ENCODE results near the gene TMEM273. TPM values are rescaled to one million over a fixed set of nuclear protein-coding genes. Genes with fewer than 3 reads are reported as not detected.

Gene TMEM273
- total and polyA plus RNA-seq, 2 donors (not counting 1 experiment from before 2014, with no cell fraction given), result 0.18 TPM; not detected in 1

GRCh38 chr10:49117376-49118070, 70.7 kb downstream of the TMEM273 start:
- no peak overlapping the region for H3K9ac ChIP-seq (ENCODE audit: insufficient read depth, low read length)
- peaks cover 6% of the 10 kb centered on the region for H3K27me3 ChIP-seq (ENCODE audit: control insufficient read depth, insufficient read depth, low read length)
- H3K27ac ChIP-seq (ENCODE audit: insufficient read depth, low read length), result no peak overlapping the region
- no peaks in the 10 kb centered on the region for H4K20me1 ChIP-seq (ENCODE audit: control insufficient read depth, extremely low read depth, insufficient read depth, low read length)
- H3K4me3 ChIP-seq (replicated peaks in 1 of 4; ENCODE audit: control extremely low read depth in 1 of 4, insufficient read depth in 1 of 4, low read depth in 3 of 4, low read length in 4 of 4), result no peak overlapping the region
- H2AFZ ChIP-seq (ENCODE audit: low read length), result no peak overlapping the region
- H3K4me2 ChIP-seq (ENCODE audit: extremely low read depth, insufficient read depth, low read length), result no peak overlapping the region
- TF ChIP-seq EZH2 (IDR thresholded peaks at IDR 0.05; ENCODE audit: low read length, missing control alignments), result no peak
- no peak for TF ChIP-seq CTCF (conservative IDR thresholded peaks at IDR 0.05 in 1 of 2, IDR thresholded peaks at IDR 0.05 in 1 of 2; ENCODE audit: low read depth in 1 of 2, low read length in 2 of 2)
- no peak for DNase-seq (ENCODE audit: low read depth in 2 of 2)
- H3K4me1 ChIP-seq (ENCODE audit: control insufficient read depth, extremely low read depth, insufficient read depth, low read length), result no peaks in the 10 kb centered on the region
- no peaks in the 10 kb centered on the region for H3K36me3 ChIP-seq (ENCODE audit: control insufficient read depth, insufficient read depth, low read length)
- no peaks in the 10 kb centered on the region for H3K9me3 ChIP-seq (ENCODE audit: control insufficient read depth, insufficient read depth, low read depth, low read length)
- H3K79me2 ChIP-seq (ENCODE audit: control insufficient read depth, insufficient read depth, low read length), result no peaks in the 10 kb centered on the region

- no peaks in the 10 kb centered on the region for H3K36me3 ChIP-seq (ENCODE audit: control insufficient read depth, insufficient read depth, low read length)
- H3K4me2 ChIP-seq (ENCODE audit: extremely low read depth, insufficient read depth, low read length), result no peak overlapping the region
- H3K4me3 ChIP-seq (replicated peaks in 1 of 4; ENCODE audit: control extremely low read depth in 1 of 4, insufficient read depth in 1 of 4, low read depth in 3 of 4, low read length in 4 of 4), result no peak overlapping the region
- TF ChIP-seq CTCF (conservative IDR thresholded peaks at IDR 0.05 in 1 of 2, IDR thresholded peaks at IDR 0.05 in 1 of 2; ENCODE audit: low read depth in 1 of 2, low read length in 2 of 2) (no peak), EZH2 (IDR thresholded peaks at IDR 0.05; ENCODE audit: low read length, missing control alignments) (no peak)
- H3K27me3 ChIP-seq (ENCODE audit: control insufficient read depth, insufficient read depth, low read length), result peaks cover 8% of the 10 kb centered on the region
- H4K20me1 ChIP-seq (ENCODE audit: control insufficient read depth, extremely low read depth, insufficient read depth, low read length), result no peaks in the 10 kb centered on the region
- no peaks in the 10 kb centered on the region for H3K9me3 ChIP-seq (ENCODE audit: control insufficient read depth, insufficient read depth, low read depth, low read length)
- no peak overlapping the region for H3K27ac ChIP-seq (ENCODE audit: insufficient read depth, low read length)
- no peaks in the 10 kb centered on the region for H3K79me2 ChIP-seq (ENCODE audit: control insufficient read depth, insufficient read depth, low read length)
- no peak for DNase-seq (ENCODE audit: low read depth in 2 of 2)
- H2AFZ ChIP-seq (ENCODE audit: low read length), result no peak overlapping the region
- H3K9ac ChIP-seq (ENCODE audit: insufficient read depth, low read length), result no peak overlapping the region
- H3K4me1 ChIP-seq (ENCODE audit: control insufficient read depth, extremely low read depth, insufficient read depth, low read length), result peaks cover 2% of the 10 kb centered on the region
Observed at GRCh38 chr10:49116509-49117375, 71.4 kb downstream of the TMEM273 start.

GRCh38 chr10:49115796-49116508, 72.2 kb downstream of the TMEM273 start:
- Histone ChIP-seq H3K4me2 (ENCODE audit: extremely low read depth, insufficient read depth, low read length) (peak overlapping the region; percentile 51), H3K36me3 (ENCODE audit: control insufficient read depth, insufficient read depth, low read length) (no peaks in the 10 kb centered on the region), H3K4me1 (ENCODE audit: control insufficient read depth, extremely low read depth, insufficient read depth, low read length) (peaks cover 5% of the 10 kb centered on the region), H3K27ac (ENCODE audit: insufficient read depth, low read length) (no peak overlapping the region), H3K9ac (ENCODE audit: insufficient read depth, low read length) (peak overlapping the region; percentile 23), H3K4me3 (replicated peaks in 1 of 4; ENCODE audit: control extremely low read depth in 1 of 4, insufficient read depth in 1 of 4, low read depth in 3 of 4, low read length in 4 of 4) (peak overlapping the region in 2 of 4 experiments; percentile 21 to 50), H2AFZ (ENCODE audit: low read length) (peak overlapping the region; percentile 17), H3K79me2 (ENCODE audit: control insufficient read depth, insufficient read depth, low read length) (no peaks in the 10 kb centered on the region), H3K27me3 (ENCODE audit: control insufficient read depth, insufficient read depth, low read length) (peaks cover 8% of the 10 kb centered on the region), H4K20me1 (ENCODE audit: control insufficient read depth, extremely low read depth, insufficient read depth, low read length) (no peaks in the 10 kb centered on the region), H3K9me3 (ENCODE audit: control insufficient read depth, insufficient read depth, low read depth, low read length) (no peaks in the 10 kb centered on the region)
- TF ChIP-seq CTCF (conservative IDR thresholded peaks at IDR 0.05 in 1 of 2, IDR thresholded peaks at IDR 0.05 in 1 of 2; ENCODE audit: low read depth in 1 of 2, low read length in 2 of 2), result no peak
- no peak for TF ChIP-seq EZH2 (IDR thresholded peaks at IDR 0.05; ENCODE audit: low read length, missing control alignments)
- no peak for DNase-seq (ENCODE audit: low read depth in 2 of 2)
